NCI-H2029 (cell line): Measurements from ENCODE around the gene LMF1.
"Not testable (repeated sequence)": the region's sequence is repeated elsewhere in the genome, so short reads cannot be mapped to it uniquely, and the experiment has no call there.

Experiments
- DNase-seq: peaks from one replicate; lab custom pipeline; 2025; lab: John Stamatoyannopoulos, UW

LMF1 gene

GRCh38 chr16:828891-829290 lies 141.9 kb downstream of the LMF1 start:
- no peak for DNase-seq

- DNase-seq, result no peak
Measured at GRCh38 chr16:827513-827912, 143.3 kb downstream of the LMF1 start.

- DNase-seq, result no peak
Measured at GRCh38 chr16:825341-826061, 145.3 kb downstream of the LMF1 start.

GRCh38 chr16:824601-825000 lies 146.2 kb downstream of the LMF1 start:
- DNase-seq, result no peak

GRCh38 chr16:824194-824593 lies 146.6 kb downstream of the LMF1 start:
- DNase-seq, result no peak

GRCh38 chr16:822909-823297 lies 147.9 kb downstream of the LMF1 start:
- no peak for DNase-seq

GRCh38 chr16:822174-822908 lies 148.4 kb downstream of the LMF1 start:
- DNase-seq, result no peak

GRCh38 chr16:821751-822150 lies 149.0 kb downstream of the LMF1 start:
- no peak for DNase-seq

GRCh38 chr16:820748-821147 lies 150.0 kb downstream of the LMF1 start:
- DNase-seq, result no peak

GRCh38 chr16:820044-820408 lies 150.8 kb downstream of the LMF1 start:
- DNase-seq, result not testable (repeated sequence)

GRCh38 chr16:819336-820043 lies 151.3 kb downstream of the LMF1 start:
- no peak for DNase-seq

GRCh38 chr16:818592-818991 lies 152.2 kb downstream of the LMF1 start:
- no peak for DNase-seq

- DNase-seq, result no peak
Measured at GRCh38 chr16:818132-818531, 152.7 kb downstream of the LMF1 start.

- no peak for DNase-seq
Measured at GRCh38 chr16:817001-817906, 153.5 kb downstream of the LMF1 start.

- no peak for DNase-seq
Measured at GRCh38 chr16:815861-816260, 154.9 kb downstream of the LMF1 start.

- no peak for DNase-seq
Measured at GRCh38 chr16:814974-815373, 155.8 kb downstream of the LMF1 start.

- no peak for DNase-seq
Measured at GRCh38 chr16:813916-814412, 156.8 kb downstream of the LMF1 start.

- no peak for DNase-seq
Measured at GRCh38 chr16:813204-813915, 157.4 kb downstream of the LMF1 start.

GRCh38 chr16:808085-808386 lies 162.7 kb downstream of the LMF1 start:
- DNase-seq, result no peak

- peak; percentile 89 for DNase-seq
Measured at GRCh38 chr16:807347-808084, 163.3 kb downstream of the LMF1 start.

GRCh38 chr16:805474-805873 lies 165.3 kb downstream of the LMF1 start:
- DNase-seq, result no peak
